Stimulated activated CD8-positive, alpha-beta memory T cell treated with anti-CD3 and anti-CD28 coated beads, Interleukin-4, amount 100 ng/mL, for 1 hour (primary cell): ENCODE data around the gene COBL.

ENCODE experiments used
- DNase-seq, 2 donors: peaks; one replicate each; pipeline ENCODE4 v3.0.0-alpha.2; 2020; ENCODE audit warnings: low read depth in 2 of 2, low spot score in 1 of 2

The COBL gene

DNA sequence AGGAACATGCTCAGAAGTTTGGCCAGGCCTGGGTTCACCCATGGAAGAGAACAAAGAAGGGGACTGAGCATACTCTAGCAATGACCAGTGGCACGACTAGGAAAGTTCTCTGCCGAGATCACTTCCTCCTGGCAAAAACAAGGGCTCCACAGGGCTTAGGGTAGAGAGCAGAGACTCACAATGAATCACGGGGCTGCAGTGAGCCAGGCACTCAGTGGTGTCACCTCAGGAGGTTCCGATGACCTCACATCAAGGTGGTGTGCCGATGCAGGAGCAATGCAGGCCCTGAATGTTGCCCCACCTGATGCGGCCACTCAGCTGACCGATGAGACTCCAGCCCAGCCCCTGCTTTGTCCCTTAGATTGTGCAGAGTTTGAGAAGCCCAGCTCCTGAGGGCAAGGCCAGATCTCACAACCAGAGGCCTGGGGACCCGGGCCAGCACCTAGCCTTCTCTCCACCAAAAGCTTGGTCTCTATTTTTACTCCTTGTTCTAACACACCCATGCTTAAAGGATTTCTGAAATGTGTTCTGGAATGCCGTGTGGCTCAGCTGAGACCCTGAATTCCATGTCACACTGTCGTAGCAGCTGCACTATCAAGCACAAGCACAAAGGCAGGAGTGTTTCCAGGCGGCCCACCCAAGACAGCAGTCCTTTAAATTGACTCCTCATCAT, 60.9 kb downstream of the COBL start:
- no peak for DNase-seq

DNA sequence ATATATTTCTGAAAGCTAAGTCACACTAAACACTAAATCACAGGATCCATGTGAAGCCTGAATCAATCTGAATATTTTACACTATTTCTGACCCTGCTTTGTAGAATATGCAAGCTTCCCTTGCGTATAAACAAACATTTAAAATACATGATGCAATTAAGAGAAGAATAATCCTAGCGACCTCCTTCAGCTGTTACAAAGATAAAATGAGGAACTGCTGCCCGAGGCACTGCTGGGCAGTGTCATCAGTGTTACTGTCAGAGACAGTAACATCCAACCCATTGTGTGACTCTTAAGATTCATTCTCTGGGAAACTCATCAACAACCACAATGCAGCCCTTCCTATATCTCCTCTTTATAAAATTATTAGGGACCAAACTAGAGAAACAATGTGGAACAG, 61.6 kb downstream of the COBL start:
- no peak for DNase-seq

DNA sequence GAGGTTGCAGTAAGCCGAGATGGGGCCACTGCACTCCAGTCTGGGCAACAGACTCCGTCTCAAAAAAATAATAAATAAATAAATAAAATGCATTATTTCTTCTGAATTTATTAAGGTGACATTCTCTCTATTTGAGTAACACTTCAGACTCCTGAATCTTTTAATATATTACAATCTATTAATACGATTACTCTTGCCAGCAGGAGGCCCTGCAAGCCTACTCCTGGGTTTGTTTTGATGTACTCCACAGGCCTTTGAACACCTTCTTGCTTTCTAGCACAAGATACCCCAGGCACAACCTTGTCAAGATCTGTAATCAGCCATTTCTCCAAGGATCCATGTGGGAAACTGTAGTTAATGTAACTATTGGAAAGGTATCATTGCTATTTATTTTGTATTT, 63.5 kb downstream of the COBL start:
- no peak for DNase-seq

DNA sequence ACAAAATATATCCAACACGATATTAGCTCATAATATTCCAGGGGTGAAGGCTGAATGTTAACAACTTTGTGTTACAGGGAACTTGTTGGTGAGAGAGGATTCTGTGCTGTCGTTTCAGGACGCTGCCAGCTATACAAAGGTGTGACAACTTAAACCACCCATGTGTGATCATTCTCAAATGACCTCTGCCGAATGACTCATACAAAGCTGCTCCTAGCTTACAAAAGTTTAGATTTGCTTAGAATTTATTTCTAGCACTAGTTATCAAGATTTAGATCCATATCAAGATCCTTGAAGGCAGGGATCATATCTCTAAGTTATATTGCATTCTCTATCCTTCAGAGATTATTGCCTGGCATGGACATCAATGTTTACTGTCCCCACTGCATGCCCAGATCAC, 65.3 kb downstream of the COBL start:
- DNase-seq, result no peak

DNA sequence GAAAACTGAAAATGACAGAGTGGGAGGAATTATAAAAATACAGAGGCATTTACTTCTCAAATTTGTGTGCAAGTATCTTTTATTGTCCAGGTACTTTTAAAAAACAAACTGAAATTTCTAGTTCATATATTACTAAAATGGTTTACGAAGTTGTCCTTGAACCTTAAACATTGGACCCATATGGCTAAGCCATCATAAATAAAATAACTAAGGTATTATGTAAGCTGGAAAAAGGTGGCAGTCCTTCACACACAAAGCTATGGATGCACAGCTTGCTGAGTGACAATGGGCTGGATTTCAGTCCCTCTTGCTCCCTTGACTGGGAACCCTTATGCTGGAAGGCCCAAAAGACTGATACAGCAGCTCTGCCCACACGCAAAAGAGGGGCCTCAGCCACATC, 66.1 kb downstream of the COBL start:
- no peak for DNase-seq

DNA sequence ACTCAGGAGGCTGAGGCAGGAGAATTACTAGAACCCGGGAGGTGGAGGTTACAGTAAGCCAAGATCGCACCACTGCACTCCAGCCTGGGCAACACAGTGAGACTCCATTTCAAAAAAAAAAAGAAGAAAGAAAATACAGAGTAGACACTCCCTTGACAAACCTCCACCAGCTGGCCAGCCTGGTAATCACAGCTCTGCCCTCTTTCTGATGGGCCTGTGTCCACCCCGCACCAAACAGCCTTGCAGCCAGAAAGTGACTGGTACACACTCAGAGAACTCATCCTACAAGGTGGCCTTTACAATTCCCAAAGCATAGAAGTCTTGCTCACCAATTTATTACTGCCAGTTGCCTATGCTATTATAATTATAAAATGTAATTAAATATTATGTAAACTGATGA, 66.6 kb downstream of the COBL start:
- DNase-seq, result no peak

DNA sequence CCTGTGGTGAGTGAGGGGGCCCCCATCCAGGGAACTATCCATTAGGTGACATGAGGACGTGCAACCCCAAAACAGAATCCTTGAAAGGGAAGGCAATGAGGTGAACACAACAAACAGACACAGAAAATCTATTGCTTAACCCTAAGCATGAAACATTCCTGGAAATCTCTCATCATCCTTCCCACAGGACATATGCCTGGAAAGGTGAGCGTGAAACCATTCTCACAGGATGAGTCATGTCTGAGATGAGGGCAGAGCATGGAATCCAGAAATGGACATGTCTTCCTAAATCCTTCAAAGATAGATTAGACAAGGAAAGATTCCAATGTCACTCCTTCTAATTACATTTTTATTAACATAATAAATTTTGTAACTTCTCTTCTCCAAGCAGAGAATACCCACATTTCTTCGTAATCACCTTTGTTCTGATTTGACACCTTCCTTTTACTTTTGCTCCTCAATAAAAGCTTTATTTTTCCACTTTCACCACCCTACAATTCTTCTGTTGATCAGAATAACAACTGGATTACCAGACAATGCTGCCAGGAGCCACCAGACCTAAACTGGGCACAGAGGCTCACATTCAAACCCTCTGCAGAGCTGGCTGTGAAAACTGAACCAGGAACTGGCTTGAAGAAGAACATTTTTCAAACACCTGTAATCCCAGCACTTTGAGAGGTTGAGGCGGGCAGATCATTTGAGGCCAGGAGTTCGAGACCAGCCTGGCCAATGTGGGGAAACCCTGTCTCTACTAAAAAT, 67.2 kb downstream of the COBL start:
- DNase-seq, result no peak

DNA sequence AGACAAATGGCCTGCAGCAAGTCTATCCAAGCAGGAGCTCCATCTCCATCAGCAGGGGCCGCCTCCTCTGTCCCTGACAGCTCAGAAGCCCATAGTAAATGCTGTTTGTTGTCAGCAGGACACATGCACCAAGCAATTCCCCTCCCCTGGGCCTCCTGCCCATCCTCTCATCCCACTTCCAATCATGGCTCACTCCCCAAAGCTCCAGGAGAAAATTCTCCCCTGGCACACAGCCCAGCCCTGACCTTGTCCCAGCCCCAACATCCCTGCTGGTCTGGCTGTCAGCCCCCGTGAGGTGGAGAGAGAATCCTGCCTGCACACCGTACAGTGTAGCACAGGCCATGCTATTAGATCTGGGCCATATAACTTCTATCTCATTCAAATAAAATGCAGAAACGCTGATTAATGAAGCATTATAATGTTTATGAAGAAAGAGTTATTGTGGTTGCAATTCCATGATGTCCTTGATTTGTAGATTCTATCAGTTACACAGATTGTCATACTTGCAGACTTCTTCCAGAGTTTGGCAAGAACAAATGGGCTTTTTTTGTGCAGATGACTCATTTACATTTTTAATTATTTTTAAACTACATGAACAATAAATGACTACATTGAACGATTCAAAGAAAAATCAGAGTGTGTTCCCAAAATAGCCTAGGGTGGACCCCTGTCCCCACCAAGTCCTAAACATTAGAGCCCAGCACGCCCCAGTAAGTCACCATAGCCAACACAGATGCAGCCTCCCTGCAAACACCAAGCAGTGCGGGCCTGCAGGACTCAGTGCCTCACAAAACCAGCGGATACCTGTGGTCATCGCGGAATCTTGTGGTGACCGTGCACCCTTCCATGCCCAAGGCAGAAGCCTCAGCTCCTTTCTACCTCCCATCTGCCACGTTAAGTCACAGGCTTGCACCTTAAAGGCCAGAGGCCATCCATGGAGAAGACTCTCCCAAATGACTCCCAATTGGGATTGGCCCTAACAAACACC, 70.1 kb downstream of the COBL start:
- DNase-seq, result no peak

DNA sequence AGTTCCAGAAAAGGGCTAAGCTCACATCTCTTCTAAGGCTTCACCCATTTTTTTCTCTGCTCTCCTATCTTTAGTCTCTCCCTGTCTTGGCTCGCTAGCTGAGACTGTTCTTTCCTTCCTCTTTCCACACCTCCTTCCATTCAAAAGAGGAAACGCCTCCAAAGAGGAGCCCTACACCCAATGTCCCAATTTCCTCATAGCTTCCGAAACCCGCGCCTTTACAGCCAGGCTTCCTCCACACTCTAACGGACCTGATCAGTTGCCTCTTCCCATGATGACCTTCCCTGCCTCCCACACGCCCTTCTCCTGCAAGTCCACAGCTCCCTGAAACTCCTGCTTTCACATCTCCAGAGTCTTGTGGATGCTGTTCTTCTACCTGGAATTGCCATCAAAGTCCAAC, 71.7 kb downstream of the COBL start:
- no peak for DNase-seq

DNA sequence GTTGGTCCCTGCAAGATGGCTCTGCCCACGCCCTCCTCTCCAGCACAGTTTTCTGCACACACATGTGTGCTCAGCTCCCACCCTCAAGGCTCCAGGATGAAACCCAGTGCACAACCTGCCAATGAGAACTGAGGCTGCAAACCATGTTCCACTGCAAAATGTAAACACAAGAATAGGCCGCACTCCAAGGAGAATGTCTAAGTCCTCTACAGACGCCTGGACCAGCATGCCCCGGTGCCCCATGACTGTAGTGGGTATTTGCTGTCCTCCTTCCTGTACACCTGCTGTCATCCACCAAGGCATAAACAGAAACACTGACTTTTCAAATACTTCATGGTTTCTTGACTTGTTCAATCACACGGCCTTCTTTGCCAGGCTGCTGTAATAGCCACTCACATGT, 72.6 kb downstream of the COBL start:
- DNase-seq, result no peak

DNA sequence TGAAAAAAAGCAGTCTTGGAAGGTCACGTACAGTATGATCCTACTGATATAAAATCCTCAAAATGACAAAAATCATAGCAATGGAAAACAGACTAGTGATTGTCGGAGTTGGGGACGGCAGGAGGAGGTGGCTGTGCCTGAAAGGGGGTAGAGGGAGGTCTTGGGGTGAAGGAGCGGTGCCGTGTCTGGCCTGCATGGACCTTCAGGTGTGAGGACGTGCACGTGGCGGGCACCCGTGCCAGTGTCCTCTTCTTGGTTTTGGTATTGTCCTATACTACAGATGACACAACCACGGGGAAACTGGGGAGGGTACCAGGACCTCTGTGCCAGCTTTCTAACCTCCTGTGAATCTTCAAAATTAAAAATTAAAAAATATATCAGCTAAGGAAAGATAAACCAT, 73.0 kb downstream of the COBL start:
- DNase-seq, result no peak

DNA sequence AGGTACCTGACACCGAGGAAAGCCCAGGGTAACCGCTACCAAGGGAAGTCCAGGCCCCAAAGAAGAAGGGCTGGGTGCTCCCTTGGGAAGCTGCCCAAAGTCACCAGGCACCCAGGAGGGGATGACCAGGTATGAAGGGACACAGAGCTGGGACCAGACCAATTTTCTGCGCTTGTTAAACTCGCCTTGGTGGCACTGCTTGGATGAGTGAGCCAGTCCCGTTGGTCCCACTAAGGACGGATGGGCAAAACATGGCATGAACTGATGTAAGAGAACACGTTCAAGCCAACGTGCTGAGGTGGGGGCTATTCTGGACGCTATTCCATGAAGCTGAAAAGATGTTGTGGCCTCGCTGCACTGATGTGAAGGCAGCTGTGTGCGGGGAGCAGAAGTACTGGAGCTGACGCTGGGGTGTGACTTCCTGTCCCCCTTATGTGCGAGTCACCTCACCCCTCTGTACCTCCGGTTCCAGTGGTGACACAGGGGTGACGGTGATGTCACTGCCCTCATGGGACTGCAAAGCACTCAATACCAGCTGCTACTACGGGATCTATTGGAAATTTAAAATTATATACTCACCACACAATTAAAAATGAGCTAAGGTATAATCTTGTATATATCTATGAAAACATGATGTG, 73.6 kb downstream of the COBL start:
- no peak for DNase-seq

DNA sequence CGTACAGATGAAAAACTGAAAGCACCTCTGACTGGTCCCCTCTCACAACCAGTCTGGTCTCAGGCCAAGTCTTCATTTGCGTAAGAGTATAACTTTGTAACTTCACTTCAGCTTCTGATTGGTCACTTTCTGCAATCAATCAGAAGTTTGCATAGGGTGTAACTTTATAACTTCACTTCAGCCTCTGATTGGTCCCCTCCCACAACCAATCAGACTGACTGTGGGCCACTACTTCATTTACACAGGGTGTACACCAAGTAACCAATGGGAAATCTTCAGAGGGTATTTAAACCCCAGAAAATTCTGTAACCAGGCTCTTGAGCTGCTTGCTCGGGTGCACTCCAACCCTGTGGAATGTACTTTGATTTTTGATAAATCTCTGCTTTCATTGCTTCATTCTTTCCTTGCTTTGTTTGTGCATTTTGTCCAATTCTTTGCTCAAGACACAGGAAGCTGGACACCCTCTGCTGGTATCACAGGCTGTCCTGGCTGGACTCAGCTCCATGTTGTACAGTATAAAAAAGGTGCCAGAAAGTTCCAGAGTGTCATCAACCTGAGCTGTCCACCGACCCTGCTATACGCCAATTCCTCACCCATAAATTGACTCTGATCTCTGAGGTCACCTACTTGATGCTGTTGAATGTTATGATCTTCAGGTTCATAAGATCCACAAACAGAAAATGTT, 74.5 kb downstream of the COBL start:
- no peak for DNase-seq

DNA sequence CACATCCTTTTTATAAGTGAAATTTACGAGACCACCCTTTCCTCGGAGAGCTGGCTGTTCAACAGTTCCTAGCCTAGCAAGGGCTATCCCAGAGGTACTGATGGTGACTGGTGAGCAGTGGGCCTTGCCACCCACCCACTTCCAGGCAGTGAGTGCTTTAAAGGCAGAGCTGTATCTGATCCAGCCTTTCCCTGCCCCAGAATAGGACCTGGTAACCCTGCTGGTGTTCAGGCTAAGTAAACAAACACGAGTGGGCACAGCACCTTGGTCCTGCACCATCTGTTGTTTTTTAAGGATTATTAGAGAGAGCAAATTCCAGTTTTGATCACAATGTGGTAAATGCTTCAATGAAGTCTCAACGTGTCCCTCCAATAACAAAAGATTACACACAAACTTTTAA, 75.7 kb downstream of the COBL start:
- DNase-seq, result no peak

DNA sequence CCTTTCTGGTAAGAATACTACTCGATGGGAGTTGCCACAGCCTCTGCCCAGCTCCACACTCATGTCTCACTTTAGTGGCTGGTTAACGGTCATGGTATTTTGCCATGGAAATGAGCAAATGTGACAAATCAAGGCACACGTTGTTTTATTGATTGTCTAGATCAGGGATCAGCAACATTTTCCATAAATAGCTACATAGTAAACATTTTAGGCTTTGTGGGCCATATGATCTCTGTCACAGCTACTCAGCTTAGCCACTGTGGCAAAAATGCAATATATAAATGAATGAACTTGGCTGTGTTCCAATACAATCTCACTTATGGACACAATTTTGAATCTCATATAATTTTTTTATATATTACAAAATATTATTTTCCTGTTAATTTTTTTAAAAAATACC, 76.9 kb downstream of the COBL start:
- no peak for DNase-seq

DNA sequence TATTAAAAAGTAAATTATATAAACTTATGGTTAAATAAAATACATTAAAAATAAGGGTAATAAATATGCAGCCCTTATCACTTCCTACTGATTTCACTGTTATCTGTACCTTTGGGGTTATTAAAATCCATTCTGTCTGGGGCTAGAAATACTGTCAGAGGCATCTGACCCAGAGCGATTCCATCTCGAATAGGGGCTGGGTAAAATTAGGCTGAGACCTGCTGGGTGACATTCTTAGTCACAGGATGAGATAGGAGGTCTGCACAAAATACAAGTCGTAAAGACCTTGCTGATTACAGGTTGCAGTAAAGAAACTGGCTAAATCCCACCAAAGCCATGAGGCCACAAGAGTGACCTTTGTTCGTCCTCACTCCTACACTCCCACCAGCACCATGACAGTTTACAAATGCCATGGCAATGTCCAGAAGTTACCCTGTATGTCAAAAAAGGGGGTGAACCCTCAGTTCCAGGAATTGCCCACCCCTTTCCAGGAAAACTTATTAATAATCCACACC, 77.6 kb downstream of the COBL start:
- no peak for DNase-seq

DNA sequence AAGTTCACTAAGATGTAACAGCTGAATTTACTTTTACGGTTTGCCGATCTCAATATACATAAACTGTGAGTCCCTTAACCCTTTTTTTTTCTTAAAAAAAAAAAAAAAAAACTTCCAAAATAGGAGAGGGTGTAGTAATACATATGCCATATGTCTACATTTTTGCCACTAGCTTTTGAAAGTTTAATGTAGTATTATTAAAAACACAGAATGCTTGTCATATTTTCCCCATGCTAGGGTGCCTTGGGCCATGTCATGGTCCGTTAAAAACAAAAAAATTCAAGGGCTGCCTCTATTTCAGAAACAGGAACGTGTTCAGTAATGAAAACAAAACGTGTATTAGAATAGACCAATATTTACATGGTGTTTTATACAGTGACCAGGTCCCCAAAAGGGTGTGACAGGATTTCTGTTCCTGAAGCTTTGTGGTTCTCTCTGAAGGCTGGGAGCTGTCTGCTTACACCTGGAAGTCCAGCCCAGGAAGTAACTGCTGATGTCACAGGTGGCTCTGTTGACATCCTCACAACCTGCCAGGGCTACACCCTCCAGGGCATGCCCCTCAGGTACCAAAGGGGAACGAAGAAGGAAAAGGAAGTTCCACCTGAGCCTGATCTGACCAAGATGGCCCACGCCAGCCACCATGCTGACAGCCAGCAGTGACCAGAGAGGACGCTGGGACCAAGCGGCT, 79.0 kb downstream of the COBL start:
- no peak for DNase-seq

DNA sequence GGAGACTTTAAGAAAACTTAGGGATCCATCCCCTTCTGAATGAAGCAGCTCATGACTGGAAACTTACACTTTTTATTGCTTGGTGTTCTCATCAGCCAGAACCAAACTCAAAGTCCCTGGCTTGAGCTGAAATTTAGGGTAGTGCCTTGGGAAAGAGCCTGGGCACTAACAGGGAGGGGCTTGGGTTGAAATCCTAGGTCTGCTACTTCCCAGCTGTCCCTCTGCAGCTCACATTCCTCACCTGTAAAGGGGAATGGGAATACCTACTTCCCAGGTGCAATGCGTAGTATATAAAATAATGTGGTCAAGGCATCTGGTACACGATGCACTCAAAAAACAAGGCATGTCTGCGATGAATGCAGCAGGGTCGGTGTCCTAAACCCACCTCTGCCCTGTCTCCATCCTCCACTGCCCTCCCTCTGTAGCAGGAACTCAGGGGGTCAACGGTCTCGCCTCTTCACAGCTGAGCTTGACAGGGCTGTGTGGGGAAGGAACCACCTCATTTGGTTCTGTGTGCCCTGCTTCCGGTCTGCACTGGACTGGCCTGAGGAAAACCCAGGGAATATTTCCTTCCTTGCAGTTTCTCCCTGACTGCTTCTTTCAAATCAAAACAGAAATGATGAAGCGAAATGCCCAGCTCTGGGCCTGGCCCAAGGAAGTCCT, 80.0 kb downstream of the COBL start:
- no peak for DNase-seq

DNA sequence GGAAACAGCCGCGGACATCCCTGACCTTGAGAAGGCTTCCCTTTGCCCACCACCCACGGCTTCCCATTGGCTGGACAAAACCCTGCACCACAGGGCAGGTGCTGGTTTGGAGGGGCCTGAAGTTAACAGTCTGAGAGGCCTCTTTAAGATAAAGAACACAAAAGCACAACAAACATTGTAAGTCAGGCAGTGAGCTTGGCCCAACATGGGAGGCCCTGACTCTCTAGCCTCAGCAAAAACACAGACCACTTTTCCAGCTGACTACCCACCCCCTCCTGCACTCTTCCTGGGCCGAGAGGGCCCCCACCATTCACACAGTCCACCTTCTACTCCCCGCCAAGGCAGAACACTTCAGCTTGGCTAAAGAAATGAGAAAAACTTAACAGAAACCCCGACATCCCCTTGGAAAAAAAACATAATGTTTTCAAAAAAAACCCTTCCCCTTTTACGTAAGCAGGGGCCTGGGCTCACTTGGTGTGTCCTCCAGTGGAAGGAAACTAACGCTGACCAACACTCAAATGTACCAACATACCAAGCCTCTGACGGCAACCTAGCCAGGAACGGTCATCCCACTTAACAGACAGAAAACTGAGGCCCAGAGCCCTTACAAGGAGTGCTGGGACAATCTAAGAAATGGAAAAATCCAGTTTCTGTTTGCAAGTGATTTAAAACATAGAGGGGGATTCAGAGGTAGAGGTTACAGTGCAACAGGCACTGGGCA, 80.9 kb downstream of the COBL start:
- DNase-seq, result no peak
